ENCODE data around the gene SLC2A4RG.

GRCh38 chr20:63771046-63771707, 31.6 kb downstream of the SLC2A4RG start:
- TF ChIP-seq CTCF (IDR thresholded peaks at IDR 0.05) = no peak
- TF ChIP-seq POLR2A (IDR thresholded peaks at IDR 0.05) = no peak
